Tibial nerve (tissue), 4 donors: ENCODE results near the gene DCTPP1. TPM values are rescaled to one million over a fixed set of nuclear protein-coding genes. Genes with fewer than 3 reads are reported as not detected.
A peak's percentile ranks its signal among the peaks of the same experiment; 100 is the strongest.

Source experiments
- DNase-seq, 2 donors: peaks; one replicate each; pipeline ENCODE4 v3.0.0-alpha.2; 2019; ENCODE audit warnings: low spot score in 2 of 2
- H3K27ac ChIP-seq, 4 donors: fragments of 200-600 bp; sonication (generic) in 3 of 4; one replicate each; pipeline ENCODE4 v1.5.1; 2017 to 2019; ENCODE audit warnings: mild to moderate bottlenecking in 1 of 4
- H3K27me3 ChIP-seq, 2 donors: fragments of 200-600 bp; sonication (generic) in 1 of 2; one replicate each; pipeline versions ENCODE4 v1.5.1 to v1.6.0; 2017 to 2019
- H3K36me3 ChIP-seq, 3 donors: fragments of 200-600 bp; sonication (generic); one replicate each; pipeline ENCODE4 v1.5.1; 2018 to 2019
- H3K4me1 ChIP-seq, 4 donors: fragments of 200-600 bp; sonication (generic) in 3 of 4; one replicate each; pipeline ENCODE4 v1.5.1; 2017 to 2019
- H3K4me3 ChIP-seq, 4 donors: fragments of 200-600 bp; sonication (generic) in 3 of 4; one replicate each; pipeline ENCODE4 v1.5.1; 2017 to 2019; ENCODE audit warnings: mild to moderate bottlenecking in 1 of 4, moderate library complexity in 1 of 4
- H3K9me3 ChIP-seq, 4 donors: fragments of 200-600 bp; sonication (generic) in 3 of 4; one replicate each; pipeline ENCODE4 v1.5.1; 2017 to 2019
- CTCF ChIP-seq, 5 experiments: fragments of 200-600 bp in 3 of 5; fragments of 450-650 bp in 2 of 5; sonication (generic) in 3 of 5; IDR thresholded peaks; one replicate each; pipeline ENCODE4 v1.5.1; 2016 to 2019; ENCODE audit warnings: antibody characterized with exemption in 5 of 5, mild to moderate bottlenecking in 3 of 5, moderate library complexity in 2 of 5
- EP300 ChIP-seq, 2 donors: sonication (generic); formaldehyde crosslinking; IDR thresholded peaks; one replicate each; pipeline ENCODE4 v1.6.1; 2017; ENCODE audit warnings: antibody characterized with exemption in 2 of 2, mild to moderate bottlenecking in 1 of 2
- POLR2A ChIP-seq, 2 donors: fragments of 450-650 bp; IDR thresholded peaks; one replicate each; pipeline ENCODE4 v1.6.1; 2017; ENCODE audit warnings: antibody characterized with exemption in 2 of 2, mild to moderate bottlenecking in 2 of 2, moderate library complexity in 2 of 2
- WGBS, 2 donors: methylation state at CpG; one replicate each; pipeline ENCODE4 v1.1.5; 2018; 5-methylcytosine and 5-hydroxymethylcytosine counted together
- small RNA-seq: library from RNA; depleted of rRNA; stranded (forward); fragments of <200 nt; gene quantifications from one replicate; pipeline ENCODE3, GENCODE V24; 2016
- total RNA-seq, 4 donors: library from RNA; depleted of rRNA; stranded (reverse); fragments of >200 nt; gene quantifications; one replicate each; pipeline ENCODE4 v1.1.0, GENCODE V29; 2016

DCTPP1 gene
- total RNA-seq, 4 donors from 2014 or later = 12.1 to 20.7 (median 16.1) TPM

- Histone ChIP-seq H3K27ac (peak overlapping the region; percentile 99 to 100 (median 100)), H3K36me3 (no peaks in the 10 kb centered on the region), H3K4me3 (no peak overlapping the region), H3K27me3 (no peaks in the 10 kb centered on the region), H3K4me1 (peaks cover 0 to 28% (median 14%) of the 10 kb centered on the region in 4 donors), H3K9me3 (no peaks in the 10 kb centered on the region)
- DNase-seq = no peak
- 85 to 88% methylated on average over 8 of the region's 8 CpGs for WGBS, 2 donors
- TF ChIP-seq CTCF (IDR thresholded peaks at IDR 0.05) (no peak), POLR2A (IDR thresholded peaks at IDR 0.05) (no peak), EP300 (IDR thresholded peaks at IDR 0.05) (no peak)
Measured at GRCh38 chr16:30376461-30376902, 53.3 kb downstream of the DCTPP1 start.

- peaks cover 0 to 26% (median 15%) of the 10 kb centered on the region in 4 donors for H3K4me1 ChIP-seq
- peak overlapping the region in 1 of 4 donors; percentile 100 for H3K27ac ChIP-seq
- no peaks in the 10 kb centered on the region for H3K36me3 ChIP-seq
- no peak for TF ChIP-seq CTCF (IDR thresholded peaks at IDR 0.05)
- TF ChIP-seq POLR2A (IDR thresholded peaks at IDR 0.05) = no peak
- TF ChIP-seq EP300 (IDR thresholded peaks at IDR 0.05) = no peak
- DNase-seq = no peak
- H3K4me3 ChIP-seq = no peak overlapping the region
- H3K9me3 ChIP-seq = no peaks in the 10 kb centered on the region
- 84 to 92% methylated on average over 8 of the region's 8 CpGs for WGBS, 2 donors
- no peaks in the 10 kb centered on the region for H3K27me3 ChIP-seq
Measured at GRCh38 chr16:30375864-30376263, 54.0 kb downstream of the DCTPP1 start.

GRCh38 chr16:30374538-30374937 lies 55.3 kb downstream of the DCTPP1 start, which contains the start of gene MYL11:
MYL11 (plus strand) TSS chr16:30374802; CDS start chr16:30374858, 56 bp downstream.
- no peaks in the 10 kb centered on the region for H3K9me3 ChIP-seq
- DNase-seq = no peak
- peaks cover 0 to 26% (median 15%) of the 10 kb centered on the region in 4 donors for H3K4me1 ChIP-seq
- H3K27ac ChIP-seq = no peak within 1 kb of the TSS
- TF ChIP-seq CTCF (IDR thresholded peaks at IDR 0.05) = no peak
- 71 to 76% methylated on average over 6 of the region's 6 CpGs for WGBS, 2 donors
- H3K4me3 ChIP-seq = no peak within 1 kb of the TSS
- H3K36me3 ChIP-seq = no peaks in the 10 kb centered on the region
- H3K27me3 ChIP-seq = no peaks in the 10 kb centered on the region

Small RNAs within 50 kb of the gene (small RNA-seq; reads per million reads assigned to genes)
- not detected for gene RF00019
- not detected for gene RF00406

Other genes with a start within 250 kb of the DCTPP1 start
- gene CORO1A, start 246.4 kb downstream of the DCTPP1 start, total RNA-seq = 10 to 100 TPM; 35.0 to 66.9 (median 47.1) TPM
- gene BOLA2B, start 236.4 kb downstream of the DCTPP1 start, total RNA-seq = 100 to 1,000 TPM; 218 to 491 (median 322) TPM
- gene SLX1A, start 236.2 kb downstream of the DCTPP1 start, total RNA-seq = 10 to 100 TPM; 45.7 to 68.7 (median 52.8) TPM
- gene SULT1A3, start 230.8 kb downstream of the DCTPP1 start, total RNA-seq = 10 to 100 TPM in 3 of 4 donors, 1 to 10 TPM in 1; 9.8 to 55.3 (median 32.9) TPM
- gene NPIPB13, start 181.6 kb downstream of the DCTPP1 start, total RNA-seq = 1 to 10 TPM; 5.1 to 9.6 (median 7.4) TPM
- 10 to 100 TPM; 31.8 to 42.7 (median 36.1) TPM for gene CD2BP2, start 74.7 kb downstream of the DCTPP1 start, total RNA-seq
- 10 to 100 TPM; 25.6 to 52.2 (median 31.1) TPM for gene TBC1D10B, start 59.5 kb downstream of the DCTPP1 start, total RNA-seq
- not detected for gene MYL11, start 55.2 kb downstream of the DCTPP1 start, total RNA-seq
- 1 to 10 TPM in 3 of 4 donors, not detected in 1; 1.4 to 4.8 (median 3.6) TPM for gene SEPTIN1, start 47.5 kb downstream of the DCTPP1 start, total RNA-seq
- gene ZNF48, start 34.6 kb downstream of the DCTPP1 start, total RNA-seq = 1 to 10 TPM; 5.5 to 7.5 (median 7.3) TPM
- gene ZNF771, start 22.4 kb downstream of the DCTPP1 start, total RNA-seq = 10 to 100 TPM; 35.8 to 48.2 (median 43.0) TPM
- gene SEPHS2, start 15.8 kb upstream of the DCTPP1 start, total RNA-seq = 10 to 100 TPM; 26.2 to 36.5 (median 33.5) TPM
- gene ITGAL, start 42.7 kb upstream of the DCTPP1 start, total RNA-seq = 1 to 10 TPM; 2.4 to 8.8 (median 2.9) TPM
- 10 to 100 TPM; 22.8 to 40.2 (median 31.8) TPM for gene ZNF768, start 96.5 kb upstream of the DCTPP1 start, total RNA-seq
- gene ZNF747, start 104.8 kb upstream of the DCTPP1 start, total RNA-seq = 10 to 100 TPM; 17.4 to 22.2 (median 19.6) TPM
- 10 to 100 TPM; 12.5 to 16.7 (median 15.3) TPM for gene ZNF764, start 128.3 kb upstream of the DCTPP1 start, total RNA-seq
- gene ZNF688, start 141.7 kb upstream of the DCTPP1 start, total RNA-seq = 10 to 100 TPM; 15.7 to 28.6 (median 22.9) TPM
- 10 to 100 TPM; 12.0 to 17.1 (median 14.9) TPM for gene ZNF785, start 155.7 kb upstream of the DCTPP1 start, total RNA-seq
- 10 to 100 TPM in 2 of 4 donors, 1 to 10 TPM in 2; 7.8 to 11.7 (median 10.0) TPM for gene ZNF689, start 180.4 kb upstream of the DCTPP1 start, total RNA-seq
- gene PRR14, start 220.9 kb upstream of the DCTPP1 start, total RNA-seq = 10 to 100 TPM; 37.4 to 43.7 (median 40.1) TPM
- gene FBRS, start 228.4 kb upstream of the DCTPP1 start, total RNA-seq = 10 to 100 TPM; 26.2 to 46.8 (median 31.7) TPM